Fibroblast of skin of abdomen (primary cell): ENCODE data around the gene BPIFB2.

Experiments used
- DNase-seq: peaks from one replicate; pipeline ENCODE4 v3.0.0-alpha.2; 2013

BPIFB2 gene

DNA sequence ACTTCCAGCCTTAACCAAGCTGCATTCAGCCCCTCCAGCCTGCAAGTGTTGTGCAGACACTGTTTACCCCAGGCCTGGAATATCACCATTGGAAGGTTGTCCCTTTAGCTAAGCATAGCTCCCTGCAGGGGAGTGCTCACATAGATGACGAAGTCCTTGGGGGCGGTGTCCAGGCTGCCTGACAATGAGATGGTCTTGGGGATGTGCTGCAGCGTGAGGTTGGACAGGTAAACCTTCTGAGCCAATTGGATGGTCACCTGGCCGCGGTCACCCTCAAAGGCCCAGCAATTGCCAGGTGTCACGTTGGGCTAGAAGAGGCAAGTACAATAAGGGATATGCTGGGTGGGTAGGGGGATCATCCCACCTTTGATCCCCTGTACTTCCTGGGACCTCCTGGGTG lies 21.9 kb upstream of the BPIFB2 start:
- DNase-seq = no peak

DNA sequence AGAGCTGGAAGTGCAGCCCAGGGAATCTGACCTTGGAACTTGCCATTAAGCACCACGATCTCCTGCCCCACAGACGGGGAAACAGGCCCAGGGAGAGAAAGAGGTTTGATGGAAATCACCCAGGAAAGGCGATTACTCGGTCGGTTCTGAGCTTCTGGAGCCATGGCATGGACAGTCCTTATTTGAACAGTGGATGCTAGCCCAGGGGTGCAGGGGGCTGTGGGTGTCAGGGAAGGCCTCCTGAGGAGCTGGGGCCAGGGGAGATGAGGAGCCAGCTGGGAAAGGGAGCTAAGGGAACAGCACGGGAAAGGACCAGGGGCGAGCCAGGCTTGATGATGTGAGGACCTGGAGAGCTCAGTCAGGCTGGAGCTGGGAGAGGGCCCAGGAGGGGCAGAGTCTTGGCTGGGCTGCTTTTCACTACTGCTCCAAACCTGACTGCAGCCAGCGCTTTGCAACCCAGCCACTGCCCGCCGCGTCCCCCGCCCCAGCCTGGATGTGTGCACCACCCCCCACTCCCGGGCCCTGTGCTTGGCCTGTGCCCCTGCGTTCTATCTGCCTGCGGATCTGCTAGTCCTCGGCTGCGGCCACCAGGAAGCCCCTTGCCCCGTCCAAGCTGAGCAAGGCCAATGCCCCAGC lies 21.1 kb upstream of the BPIFB2 start:
- DNase-seq = no peak

DNA sequence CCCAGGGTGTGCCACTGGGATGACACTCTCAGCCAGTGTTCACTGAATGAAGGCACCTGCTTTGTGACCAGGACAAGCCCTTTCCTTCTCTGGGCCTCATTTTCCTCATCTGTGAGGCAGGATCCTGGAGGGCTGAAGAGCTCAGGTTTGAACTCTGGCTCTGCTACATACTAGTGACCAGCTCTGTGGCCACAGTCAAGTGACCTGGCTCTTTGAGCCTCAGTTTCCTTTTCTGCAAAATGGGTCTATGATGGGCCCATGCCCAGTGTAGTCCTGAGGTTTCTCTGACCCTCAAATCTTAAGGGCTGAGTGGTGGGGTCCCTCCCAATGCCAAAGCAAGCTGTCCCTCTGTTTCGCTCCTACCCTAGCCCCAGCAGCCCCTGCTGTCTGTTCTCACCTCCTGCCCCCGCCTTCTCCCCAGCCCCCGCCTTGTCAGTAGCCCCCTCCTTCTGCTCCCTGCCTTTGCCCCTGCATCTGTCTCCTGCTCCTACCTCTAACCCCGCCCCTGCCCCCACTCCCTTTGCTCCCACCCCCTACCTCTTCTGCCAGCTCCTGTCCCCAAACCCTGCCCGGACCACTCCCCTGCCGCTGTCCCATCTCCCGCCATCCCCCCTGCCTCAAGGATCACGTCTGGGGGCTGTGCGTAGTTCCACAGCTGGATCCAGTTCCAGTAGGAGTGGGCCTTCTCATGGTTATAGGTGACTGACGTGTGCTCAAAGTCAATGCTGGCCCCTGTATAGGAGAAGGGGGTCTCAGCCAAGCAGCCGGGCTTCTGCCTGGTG lies 20.3 kb upstream of the BPIFB2 start:
- no peak for DNase-seq

DNA sequence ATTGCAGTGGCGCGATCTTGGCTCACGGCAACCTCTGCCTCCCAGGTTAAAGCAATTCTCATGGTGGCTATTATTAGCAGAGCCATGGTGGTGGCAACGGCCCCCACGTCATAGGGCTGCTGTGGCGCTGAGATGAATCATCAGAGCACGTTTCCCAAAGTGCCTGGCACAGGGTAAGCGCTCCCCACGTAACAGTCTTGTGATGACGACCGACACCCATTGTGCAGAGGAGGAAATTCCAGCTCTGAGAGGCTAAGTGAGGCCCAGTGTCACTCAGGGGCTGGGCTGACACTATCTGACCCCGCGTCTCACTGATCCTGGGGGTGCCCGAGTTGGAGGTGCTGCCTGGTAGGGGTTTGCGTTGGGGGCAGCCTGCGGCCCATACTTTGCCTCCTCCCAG lies 19.5 kb upstream of the BPIFB2 start:
- no peak for DNase-seq

DNA sequence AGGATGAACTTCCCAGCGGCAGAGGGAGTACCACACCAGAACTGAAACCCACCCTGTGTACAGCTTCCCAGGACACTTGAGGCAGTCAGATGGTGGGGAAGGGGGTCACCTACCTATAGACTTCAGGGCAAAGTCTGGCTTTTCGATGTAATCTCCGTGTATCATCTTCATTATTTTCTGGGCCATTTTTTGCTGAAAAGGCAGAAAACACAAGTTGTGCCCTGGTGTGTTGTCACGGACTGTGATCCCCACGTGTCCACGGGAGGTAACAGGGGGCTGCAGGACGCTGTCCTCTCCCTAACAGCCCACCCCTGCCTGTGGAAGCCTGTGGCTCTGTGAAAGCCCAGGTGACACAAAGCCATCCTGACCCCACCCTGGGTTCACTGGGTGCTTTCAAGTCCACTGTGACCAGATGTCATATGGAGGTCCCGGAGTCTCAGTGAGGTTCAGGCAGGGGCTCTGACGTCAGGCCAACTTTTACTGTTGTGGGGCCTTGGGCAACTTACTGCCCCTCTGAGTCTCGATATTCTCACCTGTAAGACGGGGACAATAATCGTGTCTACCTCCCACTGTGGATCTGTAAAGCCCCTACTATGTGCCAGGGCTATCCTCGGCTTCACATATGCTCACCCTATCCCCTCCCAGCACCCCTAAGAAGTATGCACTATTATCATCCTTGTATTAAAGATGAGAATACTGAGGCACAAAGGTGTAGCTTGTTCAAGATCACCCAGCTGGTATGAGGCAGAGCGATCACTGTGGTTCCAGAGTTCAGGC lies 17.8 kb upstream of the BPIFB2 start:
- DNase-seq = no peak

DNA sequence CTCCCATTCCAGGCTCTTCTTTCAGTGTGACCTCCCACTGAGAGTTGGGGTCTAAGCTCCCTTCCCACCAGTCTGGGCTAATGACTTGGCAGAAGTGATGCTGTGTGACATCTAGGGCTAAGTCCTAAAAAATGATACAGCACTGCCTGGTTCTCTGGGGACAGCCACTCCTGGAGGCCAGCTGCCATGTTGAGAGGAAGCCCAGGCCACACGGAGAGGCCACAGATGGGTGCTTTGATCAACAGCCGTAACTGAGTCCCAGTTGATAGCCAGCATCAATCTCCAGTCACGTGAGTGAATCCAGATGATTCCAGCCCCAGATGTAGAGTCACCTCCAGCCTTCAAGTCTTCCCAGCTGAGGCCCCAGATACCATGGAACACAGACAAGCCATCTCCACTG lies 17.1 kb upstream of the BPIFB2 start:
- DNase-seq = no peak

DNA sequence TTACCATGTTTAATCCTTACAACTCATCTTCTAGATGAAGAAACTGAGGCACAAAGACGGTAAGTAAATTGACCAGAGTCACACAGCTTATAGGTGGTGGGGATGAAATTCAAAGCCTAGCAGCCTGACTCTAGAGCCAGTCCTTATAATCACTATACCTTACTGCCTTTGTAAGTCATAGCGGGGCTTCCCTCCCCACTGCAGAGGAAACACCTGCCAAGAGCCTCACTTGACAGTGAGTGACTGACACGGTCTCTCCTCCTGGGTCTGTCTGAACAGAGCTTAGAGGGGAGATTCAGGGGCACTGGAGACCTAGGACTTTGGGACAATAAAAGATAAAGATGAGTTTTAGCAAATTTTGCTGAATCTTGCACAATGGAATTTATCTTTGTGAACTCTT lies 16.1 kb upstream of the BPIFB2 start:
- no peak for DNase-seq

DNA sequence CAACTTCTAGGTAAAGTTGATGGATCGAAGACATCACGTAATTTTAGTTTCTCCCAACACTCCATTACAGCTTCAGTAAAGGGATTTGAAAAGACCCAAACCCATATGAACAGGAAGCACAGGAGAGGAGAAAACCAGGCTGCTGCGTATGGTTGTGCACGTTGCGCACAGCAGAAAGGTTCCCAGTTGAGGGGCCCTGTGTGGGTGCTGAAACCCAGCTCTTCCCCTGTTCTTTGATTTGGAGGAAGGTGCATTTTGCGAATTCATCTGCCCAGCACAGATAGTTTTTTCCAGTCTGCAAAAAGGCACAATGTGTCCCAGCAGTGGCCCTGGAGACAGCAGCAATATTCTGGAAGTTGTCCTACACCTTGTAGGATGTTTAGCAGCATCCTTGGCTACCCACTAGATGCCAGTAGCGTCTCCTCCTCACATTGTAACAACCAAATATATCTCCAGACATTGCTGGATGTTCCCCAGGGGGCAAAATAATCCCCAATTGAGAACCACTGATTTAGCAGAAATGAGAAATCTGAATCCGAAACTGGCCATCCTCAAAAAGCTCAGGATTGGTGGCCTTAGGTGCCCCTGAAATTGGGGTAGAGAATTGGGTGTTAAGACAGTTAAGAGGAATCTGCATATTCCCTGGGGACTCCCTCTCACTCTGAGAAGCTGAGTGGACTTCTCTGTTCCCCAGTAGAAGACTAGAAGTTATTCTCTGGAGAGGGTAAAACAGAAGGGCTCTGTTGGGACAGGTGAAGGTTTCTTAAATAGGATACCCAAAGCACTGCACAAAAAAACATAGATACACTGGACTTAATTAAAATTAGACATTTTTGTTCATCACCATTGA lies 15.5 kb upstream of the BPIFB2 start:
- no peak for DNase-seq

DNA sequence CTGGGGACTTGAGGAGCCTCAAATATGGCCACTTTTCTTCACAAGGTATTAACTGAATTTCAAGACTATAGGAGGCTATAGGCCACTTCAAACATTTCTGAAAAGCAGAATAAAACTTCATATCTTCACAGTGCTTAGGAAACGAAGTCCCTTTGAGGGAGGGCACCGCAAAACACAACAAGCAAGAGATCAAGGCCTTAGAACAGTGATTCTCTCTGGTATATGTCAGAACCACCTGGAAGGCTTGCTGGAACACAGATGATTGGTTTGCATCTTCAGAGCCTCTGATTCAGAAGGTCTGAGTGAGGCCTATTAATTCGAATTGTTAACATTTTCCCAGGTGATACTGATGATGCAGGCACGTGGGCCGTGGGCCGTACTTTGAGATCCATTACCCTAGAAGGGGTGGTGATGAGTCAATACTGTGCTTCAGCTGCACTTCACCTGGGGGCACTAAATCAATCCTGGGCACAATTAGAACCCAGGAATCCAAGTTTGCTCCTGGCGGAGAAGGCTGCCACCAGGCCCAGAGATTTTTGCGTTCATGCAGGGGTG lies 13.9 kb upstream of the BPIFB2 start:
- DNase-seq = no peak

DNA sequence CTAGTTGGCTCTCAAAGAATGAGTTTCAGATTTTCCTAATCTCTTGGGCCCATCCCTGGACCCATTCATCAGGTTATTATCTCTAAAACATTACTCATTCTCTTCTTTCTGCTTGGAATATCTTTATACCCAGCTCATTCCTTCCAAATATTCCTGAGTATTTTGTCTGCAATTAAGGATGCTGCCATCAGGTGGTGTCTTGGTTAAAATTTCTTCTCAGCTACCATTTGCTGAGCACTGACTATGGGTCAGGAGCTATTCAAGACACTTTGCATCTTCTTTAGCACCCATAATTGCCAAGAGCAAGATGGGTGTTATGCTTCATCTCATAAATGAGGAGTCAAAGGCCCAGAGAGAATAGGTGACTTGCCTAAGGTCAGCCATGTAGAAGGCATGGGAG lies 11.7 kb upstream of the BPIFB2 start:
- DNase-seq = no peak

DNA sequence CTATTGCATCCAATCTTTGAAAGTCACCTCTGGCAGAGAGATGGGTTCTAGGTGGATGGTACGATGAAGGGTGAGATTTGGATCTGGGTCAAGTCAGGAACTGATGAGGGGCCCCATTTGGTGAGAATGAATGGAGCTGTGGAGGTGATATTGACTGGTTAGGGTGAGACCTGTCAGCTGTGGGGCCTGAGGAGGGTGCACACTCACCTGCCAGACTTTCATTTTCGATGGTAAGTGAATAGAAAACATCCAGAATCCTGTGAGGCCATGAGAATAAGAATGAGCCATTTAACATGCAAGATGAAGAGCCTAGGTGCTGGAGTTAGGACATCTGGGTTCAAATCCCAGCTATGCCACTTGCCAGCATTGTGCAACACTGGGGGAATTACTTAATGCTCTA lies 10.1 kb upstream of the BPIFB2 start:
- DNase-seq = no peak

DNA sequence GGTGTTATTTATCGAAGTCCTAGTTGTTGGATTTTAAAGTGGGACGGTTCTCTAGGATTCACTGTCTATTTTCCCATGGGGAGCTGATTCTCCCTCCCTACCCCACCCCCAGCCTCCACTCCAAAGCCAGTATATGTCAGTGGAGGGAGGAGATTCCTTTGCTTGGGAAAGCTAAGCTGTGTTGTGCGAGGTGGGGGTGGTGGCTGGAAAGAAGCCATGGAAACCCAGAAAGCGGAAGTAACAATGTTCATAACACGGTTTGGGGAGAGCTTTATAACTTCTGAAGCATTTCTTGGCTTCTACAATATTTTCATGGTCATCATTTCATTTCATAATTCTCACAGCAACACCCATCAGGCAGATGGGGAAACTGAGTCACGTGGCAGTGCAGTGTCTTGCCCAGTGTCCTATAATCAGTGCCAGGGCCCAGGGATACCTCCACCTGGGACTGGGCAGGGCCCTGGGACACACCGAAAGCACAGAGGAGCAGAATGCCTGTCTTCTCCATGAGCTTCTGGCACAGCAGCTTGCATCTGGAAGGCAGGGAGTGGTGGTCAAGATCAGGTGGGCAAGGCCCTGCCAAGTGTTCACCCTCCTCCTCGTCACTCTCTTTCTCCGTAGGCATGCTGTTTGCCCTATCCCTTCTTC lies 7.8 kb upstream of the BPIFB2 start:
- no peak for DNase-seq

DNA sequence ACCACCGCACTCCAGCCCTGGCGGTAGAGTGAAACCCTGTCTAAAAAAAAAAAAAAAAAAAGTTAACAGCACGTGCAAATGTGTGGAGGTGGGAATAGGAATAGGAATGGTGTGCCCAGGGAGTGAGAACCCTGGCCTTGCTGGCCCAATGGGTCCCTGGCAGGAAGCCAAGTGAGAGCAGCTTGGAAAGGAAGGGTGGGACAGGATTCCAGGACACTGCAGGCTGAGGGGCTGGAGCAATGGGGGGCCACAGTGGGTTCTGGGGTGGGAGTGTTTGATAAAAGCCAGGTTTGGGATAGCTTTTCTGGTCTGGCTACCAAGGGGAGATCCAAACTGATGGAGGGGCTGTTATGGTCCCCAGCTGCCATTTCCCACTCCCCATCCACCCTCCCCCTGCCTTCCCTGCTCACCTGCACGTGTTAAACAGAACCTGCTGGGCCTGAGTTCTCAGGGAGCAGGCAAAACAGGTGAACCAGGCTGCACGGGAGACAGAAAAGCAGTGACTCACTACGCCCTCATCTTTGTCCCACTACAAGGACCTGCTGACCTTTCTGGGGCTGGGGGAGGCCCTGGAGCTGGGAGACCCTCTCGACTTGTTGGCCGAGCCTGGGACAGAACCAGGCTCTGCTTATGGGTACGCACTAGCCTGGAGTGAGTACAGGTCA lies 6.6 kb upstream of the BPIFB2 start:
- no peak for DNase-seq

DNA sequence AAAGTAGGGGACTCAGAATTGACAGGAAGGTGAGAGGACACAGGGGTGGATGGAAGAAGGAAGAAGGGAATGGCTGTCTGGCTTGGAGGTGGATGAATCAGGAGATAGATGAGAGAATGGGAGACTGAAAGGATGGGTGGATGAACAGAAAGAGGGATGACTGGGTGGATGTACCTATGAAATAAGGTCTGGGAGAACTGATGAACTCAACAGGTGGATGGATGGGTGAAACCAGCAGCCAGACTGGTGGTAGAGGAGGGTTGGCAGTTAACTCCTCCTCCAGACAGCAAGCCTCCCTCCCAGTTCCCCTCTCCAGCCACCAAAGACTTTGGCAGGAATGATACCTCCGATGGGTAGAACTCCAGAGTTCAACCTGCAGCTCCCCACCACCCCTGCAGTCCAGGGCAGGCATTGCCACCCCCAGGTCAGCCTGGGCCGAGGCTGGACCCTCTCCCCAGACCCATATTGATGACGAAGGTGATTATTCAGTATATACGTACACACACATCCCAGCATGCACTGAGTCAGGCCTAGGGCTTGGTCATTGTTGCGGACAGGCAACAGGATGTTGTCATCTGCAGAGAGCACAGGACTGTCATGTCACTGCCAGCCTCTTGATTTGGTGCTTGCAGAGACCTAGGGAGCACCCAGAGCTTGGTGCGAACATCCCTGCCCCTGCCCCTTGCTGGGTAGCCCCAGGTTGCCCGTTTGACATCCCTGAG lies 5.3 kb upstream of the BPIFB2 start:
- DNase-seq = no peak

DNA sequence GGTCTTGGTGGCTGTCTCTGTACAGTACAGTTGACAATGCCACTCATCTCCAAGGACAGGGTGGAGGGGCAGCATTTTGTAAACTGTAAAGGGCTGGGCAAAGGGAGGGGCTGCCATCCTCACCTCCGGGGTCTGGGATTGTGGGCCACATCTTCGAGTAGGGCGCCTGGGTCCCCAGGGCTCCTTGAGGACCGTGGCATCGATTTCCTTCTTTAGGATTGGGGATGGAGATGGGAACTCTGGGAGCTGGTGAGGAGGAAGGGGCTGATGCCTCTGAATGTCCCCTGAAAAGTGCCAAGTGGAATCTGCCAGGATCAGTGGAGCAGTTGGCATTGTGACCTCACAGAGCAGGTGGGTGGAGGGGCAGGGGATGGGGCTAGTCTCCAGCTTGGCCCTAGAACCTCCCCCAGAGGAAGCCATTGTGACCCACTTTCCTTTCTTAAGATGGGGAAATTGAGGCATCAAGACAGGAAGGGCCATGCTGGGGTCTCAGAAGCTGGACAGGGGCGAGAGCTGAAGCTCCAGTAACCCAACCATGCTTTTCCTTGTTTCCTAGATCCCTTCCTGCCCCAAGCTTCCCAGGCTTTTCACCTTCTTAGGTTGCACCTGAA lies 3.3 kb upstream of the BPIFB2 start, which contains the start of gene SUN5:
TSS of gene SUN5 (minus strand) at position 293 of the 611 bp plus-strand sequence. CDS start at position 200, 93 bp downstream.
- DNase-seq = no peak

DNA sequence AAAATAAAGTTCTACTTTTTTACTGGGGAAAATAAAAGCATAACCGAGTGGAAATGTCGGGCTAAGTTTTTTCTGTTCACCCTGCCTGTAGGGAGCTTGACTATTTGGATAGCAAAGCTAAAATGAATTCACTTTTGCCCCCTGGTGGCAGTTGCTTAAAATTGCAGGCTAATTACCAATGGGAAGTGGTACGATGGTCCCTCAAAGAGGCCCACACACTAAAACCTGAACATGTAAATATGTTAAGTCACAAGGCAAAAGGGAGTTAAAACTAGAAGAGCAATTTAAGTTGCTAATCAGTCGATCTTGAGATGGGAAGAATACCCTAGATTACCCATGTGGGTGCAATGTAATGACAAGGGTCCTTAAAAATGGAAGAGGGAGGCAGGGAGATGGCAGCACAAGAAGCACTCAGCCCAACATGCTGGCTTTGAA lies 2.4 kb upstream of the BPIFB2 start:
- no peak for DNase-seq

DNA sequence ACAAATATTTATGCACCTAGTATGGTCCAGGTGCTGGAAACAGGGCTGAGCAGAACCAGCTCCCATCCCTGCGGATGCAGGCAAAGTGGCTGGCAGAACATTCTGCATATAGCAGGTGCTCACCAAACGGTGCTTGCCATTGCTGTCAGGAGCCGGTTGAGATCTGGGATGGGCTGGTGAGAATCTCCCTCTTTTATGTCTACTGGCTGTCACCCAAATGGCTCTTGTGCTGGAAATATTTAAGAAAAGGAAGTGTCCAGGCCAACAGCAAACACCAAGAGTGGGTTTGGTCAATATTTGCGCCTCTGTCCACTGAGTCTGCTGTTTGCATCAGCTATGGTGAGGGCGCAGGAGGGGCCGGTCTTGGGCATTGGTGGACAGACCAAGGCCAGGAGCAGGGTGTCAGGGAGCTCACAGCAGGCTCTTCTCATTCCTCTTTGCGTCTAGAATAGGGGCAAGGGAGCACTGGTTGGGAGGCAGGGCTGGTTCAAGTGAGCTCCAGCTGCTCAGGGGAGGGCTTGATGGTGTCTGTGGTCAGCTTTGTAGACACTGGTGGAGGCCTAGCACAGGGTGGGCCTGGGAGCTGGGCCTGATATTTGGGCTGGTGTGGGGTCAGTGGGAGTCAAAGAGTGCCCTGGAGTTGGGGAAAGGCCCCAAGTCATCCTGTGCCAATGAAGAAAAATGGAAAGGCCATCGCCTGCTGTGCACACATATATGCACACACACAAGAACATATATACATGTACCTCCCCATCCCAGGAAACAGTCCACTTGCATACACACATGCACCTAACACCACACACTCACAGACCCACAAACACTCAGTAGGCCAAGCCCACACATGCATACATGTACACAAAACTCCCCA lies 1.4 kb upstream of the BPIFB2 start:
- no peak for DNase-seq

DNA sequence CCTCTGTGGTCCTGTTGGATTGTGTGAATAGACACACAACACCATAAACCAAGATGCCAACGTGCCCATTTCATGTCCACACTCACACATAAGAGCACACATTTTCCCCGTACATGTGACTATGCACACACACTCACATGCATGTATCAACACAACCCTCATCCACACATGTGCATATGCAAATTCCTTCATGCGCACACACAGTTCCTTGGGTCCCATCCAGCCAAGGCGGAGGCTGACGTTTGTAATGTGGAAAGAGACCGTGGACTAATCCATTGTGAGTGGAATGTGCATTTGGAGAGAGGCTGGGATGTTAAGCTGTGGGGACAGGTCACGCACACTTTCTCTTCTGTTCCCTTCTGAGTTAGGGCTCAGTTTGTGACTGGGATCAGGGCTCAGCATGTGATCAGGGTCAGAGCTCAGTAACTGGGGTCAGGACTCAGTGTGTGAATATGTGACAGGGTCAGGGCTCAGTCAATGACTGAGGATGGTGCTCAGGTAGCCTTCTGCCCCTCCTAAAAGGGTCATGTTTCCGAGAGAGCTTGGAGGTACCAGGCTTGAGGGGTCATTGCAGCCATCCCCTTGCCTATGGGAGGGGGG lies 628 bp upstream of the BPIFB2 start:
- no peak for DNase-seq
